OCI-LY1 (cell line): ENCODE data around the gene TEX26.

Experiments used
- CTCF ChIP-seq: fragments of 200-600 bp; sonication (generic), shearing (Covaris generic); IDR thresholded peaks from 2 replicates; pipeline ENCODE4 v1.5.1; 2017; ENCODE audit warnings: mild to moderate bottlenecking, antibody characterized with exemption, low read length, moderate library complexity, mixed read lengths
- EZH2 ChIP-seq: fragments of 200-600 bp; sonication (generic), shearing (Covaris generic); IDR thresholded peaks from 2 replicates; pipeline ENCODE4 v1.8.0; 2017; ENCODE audit warnings: borderline replicate concordance, mixed run types, mild to moderate bottlenecking, antibody characterized with exemption, low read length, moderate library complexity, mixed read lengths

GRCh38 chr13:30923418-30923817 is 9.0 kb upstream of the TEX26 start:
- no peak for TF ChIP-seq CTCF
- TF ChIP-seq EZH2: no peak
